NCI-H1092 treated with DMSO at 0.1 percent for 48 hours (cell line): Measurements from ENCODE around the gene NEDD4L.
A peak's percentile ranks its signal among the peaks of the same experiment; 100 is the strongest.

Experiments used
- DNase-seq: peaks from one replicate; lab custom pipeline; 2025; lab: John Stamatoyannopoulos, UW

NEDD4L gene

GRCh38 chr18:58211510-58211909 is 167.5 kb downstream of the NEDD4L start:
- DNase-seq, result no peak

- no peak for DNase-seq
These were observed 168.2 kb downstream of the NEDD4L start for GRCh38 chr18:58212274-58212673.

DNA sequence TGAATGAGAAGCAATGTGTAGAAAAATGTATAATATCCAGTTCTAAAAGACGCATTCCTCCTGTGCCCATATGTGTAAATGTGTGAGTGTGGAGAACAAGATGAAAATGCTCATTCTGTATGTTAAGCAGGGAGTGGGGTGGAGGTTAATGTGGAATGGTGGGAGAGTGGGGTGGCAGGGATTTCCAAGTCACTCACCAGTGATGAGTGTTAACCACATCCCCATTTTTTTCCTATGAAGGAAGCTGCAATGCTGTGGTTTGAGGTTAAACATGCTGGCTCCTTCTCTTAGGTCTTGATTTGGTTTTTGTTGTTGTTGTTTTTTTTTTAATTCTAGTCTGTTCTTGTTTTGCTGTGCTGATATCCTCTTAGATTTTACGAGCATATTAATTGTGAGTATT is 169.4 kb downstream of the NEDD4L start:
- DNase-seq, result no peak

GRCh38 chr18:58215011-58215410 is 171.0 kb downstream of the NEDD4L start:
- DNase-seq, result no peak

DNA sequence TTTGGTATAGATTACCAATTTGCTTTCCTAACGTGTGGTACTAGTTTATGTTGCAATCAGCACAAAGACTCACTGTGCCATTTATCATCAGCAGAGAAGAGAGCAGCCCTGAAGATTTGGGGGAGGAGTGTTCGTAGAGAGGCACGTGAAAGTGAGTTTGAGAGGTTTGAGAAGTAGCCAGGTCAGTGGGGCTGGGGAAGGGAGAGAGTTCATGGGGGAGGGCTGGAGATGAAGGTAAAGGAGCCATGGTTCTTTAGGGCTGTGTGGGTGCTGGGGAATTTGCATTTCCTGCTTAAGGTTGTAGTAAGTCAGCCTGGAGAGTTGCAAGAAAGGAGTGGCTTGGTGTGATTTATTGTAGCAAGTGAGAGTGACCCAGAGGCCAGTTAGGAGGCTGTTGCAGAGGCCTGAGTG is 172.1 kb downstream of the NEDD4L start:
- DNase-seq, result no peak

DNA sequence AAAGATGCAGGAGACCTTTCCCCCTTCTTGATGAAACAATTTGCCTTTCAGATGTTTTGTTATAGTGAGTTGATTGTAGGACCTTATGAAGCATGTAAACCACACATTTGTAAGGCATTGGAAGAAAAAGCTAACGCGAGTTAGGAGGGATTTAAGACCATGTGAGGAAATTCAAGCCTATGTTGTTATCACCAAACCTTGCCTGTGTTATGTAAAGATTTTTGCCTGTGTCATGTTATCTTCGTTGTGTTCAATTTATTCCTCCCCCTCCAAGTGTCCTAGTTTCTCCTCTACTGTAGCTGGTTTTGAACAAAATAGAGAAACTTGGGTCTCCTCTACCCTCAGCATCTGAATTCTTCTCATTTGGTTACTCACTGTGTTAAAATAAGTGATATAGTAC is 173.0 kb downstream of the NEDD4L start:
- DNase-seq, result no peak

DNA sequence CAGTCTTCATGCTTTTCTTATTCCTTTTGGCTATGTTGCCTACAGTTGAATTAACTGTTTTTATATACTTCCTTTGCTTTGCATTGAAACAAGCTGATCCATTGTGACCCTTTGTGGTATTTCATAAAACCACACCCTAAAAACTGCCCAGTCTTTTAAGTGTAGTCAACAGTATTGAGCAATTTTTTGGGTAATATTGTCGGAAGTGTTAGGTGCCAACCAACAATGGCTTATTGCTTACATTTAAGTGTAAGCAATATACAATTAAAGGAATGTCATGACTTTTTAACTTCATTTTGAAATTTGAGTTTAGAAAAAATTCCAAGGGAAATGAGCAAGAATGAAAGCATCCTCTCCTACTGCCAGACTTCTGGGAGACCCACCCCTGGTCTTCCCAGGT is 174.1 kb downstream of the NEDD4L start:
- no peak for DNase-seq

- DNase-seq, result no peak
These were observed 177.2 kb downstream of the NEDD4L start for GRCh38 chr18:58221060-58221725.

GRCh38 chr18:58222432-58223125 is 178.6 kb downstream of the NEDD4L start:
- no peak for DNase-seq

DNA sequence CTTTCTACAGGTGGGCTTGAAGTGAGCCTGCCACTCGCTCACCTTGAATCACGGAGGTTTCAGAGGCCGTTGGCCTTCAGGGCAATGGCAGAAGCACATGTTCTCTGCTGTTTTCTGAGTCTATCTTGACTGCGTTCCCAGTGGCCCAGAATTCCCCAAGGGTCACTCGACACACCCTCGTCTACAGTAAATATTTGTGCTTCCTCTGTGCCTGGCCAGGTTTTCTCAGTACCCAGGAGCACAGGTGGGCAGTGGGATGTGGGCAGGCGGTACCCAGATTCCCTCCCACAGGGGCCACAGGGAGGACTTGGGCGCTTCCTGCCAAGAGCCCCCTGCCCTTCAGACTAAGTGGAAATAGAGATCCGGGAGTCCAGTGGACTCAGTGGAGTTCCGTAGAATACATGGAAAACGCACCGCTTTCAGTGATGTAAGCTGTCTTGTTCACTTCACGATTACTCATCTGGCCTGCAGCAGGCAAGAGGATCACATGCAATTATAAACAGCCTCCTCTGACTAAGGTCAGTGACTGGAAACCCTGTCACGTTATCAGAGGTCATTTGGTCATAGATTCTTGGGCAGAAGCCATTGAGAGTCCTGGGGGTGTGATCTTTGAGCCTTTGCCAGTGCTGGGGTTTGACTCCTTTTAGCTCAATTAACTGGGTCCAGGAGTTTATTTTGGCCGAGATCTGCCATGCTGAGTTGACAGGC is 179.8 kb downstream of the NEDD4L start:
- peak; percentile 66 for DNase-seq

DNA sequence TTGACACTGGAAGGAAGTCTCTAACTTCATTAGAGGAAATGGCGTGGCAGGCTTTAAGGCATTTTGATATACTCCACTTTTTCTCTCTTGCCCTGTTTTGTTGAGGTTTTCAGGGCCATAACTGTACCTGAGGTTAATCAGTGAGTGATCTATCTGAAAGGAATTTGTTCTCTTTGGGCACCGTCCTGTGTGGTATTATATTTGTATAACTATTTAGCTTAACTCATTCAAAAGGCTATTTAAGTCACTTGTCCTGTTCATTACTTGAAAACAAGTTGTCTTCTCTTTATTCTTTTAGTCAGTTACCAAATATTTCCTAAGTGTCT is 180.4 kb downstream of the NEDD4L start:
- DNase-seq, result no peak

GRCh38 chr18:58225101-58225500 is 181.1 kb downstream of the NEDD4L start:
- no peak for DNase-seq

GRCh38 chr18:58226429-58226828 is 182.4 kb downstream of the NEDD4L start:
- no peak for DNase-seq

DNA sequence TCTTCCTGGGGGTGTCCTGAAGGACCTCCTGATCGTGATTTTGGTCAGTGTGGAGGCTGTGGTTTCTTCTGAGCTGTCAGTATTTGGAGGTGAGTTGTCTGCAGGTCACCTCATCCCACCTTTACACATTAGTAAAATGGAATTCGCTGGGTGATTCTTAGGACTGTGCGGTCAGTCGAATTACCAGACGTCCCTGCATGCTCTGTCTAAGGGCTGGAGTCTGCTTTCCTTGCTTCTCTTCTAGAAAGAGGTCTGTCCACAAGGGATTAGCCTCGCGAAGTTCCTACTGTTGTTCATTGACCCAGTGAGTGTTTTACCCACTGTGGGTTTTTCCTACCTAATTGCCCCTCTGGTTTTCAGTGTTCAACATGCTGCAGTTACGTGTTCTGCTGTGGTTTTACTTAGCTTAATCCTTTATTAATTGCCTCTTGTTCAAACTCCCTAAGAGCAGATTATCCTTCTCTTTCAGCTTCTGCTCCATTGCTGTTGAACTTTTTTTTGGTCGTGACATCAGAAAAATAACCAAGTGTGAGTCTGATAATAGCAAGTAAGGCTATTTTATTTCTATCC is 183.4 kb downstream of the NEDD4L start:
- no peak for DNase-seq

DNA sequence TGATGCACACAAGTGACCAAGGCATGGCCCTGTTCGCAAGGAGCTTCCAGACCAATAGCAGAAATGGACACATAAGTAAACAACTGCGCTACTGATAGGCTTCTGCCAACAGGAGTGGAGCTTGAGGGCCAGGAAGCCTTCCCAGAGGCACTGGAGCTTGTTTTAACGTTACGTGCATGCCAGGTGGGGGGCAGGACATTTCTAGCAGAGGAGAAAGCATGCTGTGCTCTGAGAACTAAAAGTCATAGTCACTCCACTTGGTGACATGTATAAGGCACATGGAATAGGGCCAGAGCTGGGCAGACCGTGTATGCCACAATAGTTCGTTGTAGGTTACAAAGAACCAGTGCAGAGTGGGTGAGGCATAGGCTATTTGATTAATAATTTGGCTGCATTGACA is 184.2 kb downstream of the NEDD4L start:
- no peak for DNase-seq

DNA sequence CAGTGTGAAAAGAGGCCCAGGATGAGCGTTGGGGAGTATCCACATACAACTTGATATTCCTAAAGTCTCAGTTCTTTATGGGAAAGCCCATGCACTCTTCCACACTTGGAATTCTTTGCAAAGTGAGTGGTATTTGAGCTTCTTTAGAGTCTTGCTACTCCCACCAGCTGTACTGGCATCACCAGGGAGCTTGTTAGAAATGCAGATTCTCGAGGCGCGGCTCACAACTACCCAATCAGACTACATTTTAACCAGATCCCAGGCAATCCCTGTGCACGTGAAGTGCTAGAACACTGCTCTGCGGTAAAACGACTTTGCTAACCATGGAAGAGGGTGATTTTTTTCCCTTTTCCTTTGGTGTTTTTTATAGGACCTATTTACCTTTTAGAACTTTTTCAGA is 184.7 kb downstream of the NEDD4L start:
- no peak for DNase-seq

GRCh38 chr18:58229162-58229561 is 185.1 kb downstream of the NEDD4L start:
- DNase-seq, result no peak

DNA sequence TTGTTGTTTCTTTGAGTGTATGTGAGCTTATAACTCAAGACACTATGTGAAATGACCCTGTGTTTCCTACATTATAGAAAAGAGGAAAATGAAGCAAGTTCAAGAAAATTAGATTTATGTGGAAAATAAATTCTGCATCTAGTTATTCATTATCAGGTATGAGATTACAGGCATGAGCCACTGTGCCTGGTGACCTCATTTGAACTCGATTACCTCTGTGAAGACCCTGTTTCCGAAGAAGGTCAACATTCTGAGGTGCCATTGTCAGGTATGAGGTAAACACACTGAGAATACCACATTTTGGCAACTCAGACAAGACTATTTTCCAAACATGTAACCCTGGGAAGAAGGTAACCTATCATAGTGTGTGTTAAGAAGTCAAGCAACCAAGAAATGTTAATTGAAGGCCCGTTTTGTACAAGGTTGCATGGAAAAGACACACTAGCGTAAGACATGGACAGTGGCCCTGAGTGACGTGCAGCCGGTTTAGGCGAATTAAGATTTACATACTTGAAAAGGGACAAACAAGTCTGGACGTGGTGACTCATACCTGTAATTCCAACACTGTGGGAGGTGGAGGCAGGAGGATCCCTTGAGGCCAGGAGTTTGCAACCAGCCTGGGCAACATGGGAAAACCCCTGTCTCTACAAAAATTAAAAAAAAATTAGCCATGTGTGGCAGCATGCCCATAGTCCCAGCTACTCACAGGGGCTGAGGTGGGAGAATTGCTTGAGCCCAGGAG is 186.6 kb downstream of the NEDD4L start:
- DNase-seq, result no peak

- no peak for DNase-seq
These were observed 187.9 kb downstream of the NEDD4L start for GRCh38 chr18:58231930-58232329.

DNA sequence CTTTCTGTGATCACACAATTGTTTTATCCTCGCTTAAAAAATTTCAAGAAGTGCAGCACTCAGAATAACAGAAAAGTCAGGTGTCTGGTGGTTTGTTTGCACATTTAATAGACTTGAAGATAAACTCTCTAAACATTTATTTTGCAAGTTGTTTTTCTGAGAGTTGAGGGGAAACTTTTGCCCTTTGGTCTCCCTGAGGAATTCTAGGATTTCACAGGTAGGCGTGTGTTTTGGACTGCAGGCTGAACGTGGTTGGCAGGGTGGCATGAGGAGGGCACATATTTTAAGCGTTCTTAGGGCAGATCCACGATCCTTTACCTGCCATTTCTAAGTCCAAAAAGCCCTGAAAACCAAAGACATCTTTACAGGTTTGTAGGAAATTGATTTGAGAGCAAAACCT is 188.6 kb downstream of the NEDD4L start:
- DNase-seq, result no peak

DNA sequence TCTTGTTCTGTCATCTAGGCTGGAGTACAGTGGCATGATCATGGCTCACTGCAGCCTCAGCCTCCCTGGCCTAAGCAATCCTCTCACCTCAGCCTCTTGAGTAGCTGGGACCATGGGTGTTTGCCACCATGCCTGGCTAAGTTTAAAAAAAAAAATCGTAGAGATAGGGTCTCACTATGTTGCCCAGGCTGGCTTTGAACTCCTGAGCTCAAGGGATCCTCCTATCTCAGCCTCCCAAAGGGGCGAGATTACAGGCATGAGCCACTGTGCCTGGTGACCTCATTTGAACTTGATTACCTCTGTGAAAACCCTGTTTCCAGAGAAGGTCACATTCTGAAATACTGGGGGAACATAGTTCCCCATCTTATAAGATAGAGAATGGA is 190.3 kb downstream of the NEDD4L start:
- no peak for DNase-seq

DNA sequence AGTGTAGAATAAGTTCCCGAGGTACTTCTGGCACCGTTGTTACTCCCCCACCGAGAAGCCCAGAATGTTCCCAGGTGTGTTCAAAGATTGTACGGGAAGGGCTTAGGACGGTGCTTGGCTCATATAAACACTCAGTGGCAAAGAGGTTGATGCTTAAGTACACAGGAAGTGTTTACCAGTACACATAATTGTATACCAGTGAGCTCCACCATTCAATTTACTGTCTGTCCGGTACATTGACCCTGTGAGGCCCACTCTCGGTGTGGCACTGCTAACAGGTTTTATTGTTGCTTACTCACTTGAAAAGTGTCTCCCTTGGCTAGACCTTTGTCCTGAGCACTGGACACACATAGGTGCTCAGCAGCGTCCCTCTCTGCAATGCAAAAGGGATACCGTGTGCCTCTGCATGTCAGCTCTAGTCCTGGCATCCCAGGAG is 191.0 kb downstream of the NEDD4L start:
- peak; percentile 26 for DNase-seq
